GM19193 (cell line): Measurements from ENCODE around the gene ACKR1.

Source experiments
- POLR2A ChIP-seq: IDR thresholded peaks from 4 replicates; pipeline ENCODE4 v1.6.1; 2011; ENCODE audit not compliant: insufficient read depth, insufficient read length; ENCODE audit errors: extremely low read depth

ACKR1 gene

DNA sequence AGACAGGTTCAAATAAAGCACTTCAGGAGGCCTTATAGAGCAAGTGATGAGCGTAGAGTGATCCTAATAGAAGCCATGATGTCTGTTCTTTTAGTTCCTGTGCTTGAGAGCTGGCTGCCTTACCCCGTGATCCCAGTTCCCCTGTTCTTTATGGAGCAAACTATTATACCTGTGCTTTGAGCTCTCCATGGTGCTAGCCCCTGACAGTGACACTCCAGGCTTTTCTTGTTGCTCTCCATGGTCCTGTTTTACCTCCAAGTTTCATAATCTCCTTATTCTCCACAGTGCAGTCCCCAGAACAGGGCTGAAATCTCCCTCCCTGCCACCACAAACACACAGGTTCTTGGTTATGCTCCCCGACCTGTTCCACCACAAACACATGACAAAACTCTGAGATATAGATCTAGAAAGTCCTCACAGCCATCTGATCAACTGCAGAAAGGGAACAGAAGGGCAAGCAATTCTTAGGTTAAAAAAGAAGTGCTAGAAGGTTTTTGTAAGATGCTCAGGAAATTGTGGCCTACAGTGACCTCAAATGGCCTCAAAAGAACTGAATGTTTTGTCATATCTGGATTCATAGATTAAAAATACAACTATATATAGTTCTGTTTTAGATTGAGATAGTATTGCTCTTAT is 27.3 kb upstream of the ACKR1 start:
- TF ChIP-seq POLR2A = no peak

DNA sequence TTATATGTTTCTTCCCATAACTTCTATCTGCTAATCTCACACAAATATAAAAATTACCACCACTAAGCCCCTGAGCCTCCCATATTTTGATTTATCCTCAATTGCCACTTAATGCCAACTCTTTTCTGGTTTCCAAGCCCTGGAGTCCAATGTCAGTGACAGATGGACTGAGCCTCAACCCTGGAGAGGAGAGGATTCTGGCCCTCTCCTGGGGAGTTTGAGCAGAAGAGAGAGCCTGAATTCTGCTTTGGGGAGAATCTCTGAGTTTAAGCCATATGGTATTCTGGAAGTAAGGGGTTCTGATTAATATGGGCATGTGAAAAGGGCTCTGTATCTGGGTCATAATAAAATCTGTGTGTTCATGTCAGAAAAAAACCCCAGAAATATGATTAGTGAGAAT is 24.8 kb upstream of the ACKR1 start:
- TF ChIP-seq POLR2A = no peak

DNA sequence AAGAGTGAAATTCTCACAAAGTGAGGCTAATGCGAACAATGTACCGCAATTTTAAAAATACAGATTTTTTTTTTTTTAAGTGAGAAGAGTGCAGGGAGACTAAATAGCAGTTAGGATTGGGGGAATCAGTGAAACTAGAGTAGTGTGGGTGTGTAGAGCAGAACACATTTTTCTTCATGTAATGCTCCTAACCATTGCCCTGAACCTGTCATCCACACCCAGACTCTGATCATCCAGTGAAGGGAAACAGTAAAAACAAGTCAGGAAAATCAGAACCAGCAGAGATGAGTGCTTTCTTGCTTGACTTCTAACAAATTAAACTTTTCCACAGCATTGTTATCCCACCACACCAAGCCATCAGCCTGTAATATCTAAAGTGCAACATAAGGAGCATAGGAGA is 24.2 kb upstream of the ACKR1 start:
- TF ChIP-seq POLR2A = no peak

DNA sequence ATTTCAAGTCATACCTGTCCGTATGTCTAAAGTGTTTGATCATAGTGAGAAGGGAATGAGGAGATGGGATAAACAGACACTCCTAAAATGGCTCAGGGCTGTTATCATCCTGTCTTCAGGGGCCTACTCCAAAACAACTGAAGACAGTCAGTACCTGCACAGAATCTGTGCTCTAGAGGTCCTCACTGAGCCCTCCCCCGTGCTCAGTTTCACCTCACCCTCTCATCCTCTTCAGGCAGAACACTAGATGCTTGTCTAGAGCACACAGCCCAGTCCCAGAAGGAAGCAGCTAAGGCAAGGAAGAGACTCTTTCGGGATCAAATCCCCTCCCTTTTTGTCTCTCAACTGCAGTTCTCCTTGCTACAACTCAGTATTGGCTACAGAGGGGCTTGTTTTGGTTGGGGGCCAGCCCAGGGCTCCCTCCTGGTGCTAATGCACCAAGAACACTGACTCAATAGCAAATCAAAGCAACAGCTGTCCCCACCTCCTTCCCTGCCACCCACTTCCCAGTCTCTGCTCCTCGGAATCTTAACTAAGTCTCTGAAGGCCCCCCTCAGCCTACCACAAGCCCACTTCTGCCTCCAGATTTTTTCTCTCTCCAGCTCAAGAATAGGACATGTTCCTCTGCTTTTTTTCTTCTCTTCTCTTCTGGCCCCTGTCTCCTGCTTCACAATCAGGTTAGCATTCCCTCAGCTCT is 23.2 kb upstream of the ACKR1 start:
- TF ChIP-seq POLR2A = no peak

DNA sequence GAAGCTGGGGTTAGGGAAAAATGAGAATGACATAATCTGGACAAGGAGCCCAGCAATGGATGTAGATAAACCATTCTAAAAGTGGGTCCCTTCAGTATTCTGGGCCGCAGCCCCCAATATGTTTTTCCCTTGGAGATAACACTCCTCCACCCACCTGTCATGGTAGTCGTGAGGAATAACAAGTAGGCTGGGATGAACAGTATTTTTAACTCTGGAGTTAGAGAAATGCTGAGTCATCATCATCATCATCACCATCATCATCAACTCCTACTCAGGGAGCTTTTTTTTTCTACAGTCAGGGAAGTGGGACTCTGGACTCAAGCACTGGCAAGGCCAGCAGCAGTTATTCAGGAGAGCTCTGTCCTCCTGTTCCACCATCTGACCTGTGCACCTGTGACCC is 20.5 kb upstream of the ACKR1 start:
- TF ChIP-seq POLR2A = no peak

DNA sequence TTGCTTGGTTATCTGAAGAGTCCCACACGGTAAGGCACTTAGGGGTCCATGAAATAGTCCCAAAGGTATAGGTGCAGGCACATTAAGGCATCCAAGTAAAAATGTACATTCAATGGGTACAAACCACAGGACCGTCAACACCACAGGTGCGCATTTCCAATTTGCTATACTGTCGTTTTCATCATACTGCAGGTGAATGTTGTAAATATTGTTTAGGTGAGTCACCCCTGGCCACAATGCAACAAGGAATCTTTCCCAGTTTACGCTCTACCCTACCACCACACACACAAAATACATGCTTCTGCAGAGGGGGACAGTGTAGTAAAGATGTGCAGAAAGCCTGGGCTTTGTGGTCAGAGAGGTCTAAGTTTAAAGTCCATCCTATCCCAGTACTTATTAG is 19.6 kb upstream of the ACKR1 start:
- no peak for TF ChIP-seq POLR2A

DNA sequence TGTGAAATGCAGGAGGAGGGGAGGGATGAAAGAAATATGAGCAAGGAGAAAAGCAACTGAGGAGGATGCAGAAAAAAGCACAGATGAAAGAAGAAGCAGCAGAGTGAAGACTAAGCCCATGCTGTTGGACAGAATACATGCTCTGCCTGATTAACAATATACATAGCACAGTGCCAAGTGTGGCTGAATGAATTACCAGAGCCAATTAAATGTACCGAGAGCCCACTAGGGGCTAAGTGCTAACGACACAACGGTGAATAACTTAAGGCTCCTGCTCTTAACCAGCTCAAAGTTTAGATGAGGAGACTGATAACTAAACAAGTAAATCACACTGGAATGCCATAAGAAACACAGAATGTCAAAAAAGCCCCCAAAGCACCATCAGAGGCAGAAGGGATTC is 17.6 kb upstream of the ACKR1 start:
- TF ChIP-seq POLR2A = no peak

DNA sequence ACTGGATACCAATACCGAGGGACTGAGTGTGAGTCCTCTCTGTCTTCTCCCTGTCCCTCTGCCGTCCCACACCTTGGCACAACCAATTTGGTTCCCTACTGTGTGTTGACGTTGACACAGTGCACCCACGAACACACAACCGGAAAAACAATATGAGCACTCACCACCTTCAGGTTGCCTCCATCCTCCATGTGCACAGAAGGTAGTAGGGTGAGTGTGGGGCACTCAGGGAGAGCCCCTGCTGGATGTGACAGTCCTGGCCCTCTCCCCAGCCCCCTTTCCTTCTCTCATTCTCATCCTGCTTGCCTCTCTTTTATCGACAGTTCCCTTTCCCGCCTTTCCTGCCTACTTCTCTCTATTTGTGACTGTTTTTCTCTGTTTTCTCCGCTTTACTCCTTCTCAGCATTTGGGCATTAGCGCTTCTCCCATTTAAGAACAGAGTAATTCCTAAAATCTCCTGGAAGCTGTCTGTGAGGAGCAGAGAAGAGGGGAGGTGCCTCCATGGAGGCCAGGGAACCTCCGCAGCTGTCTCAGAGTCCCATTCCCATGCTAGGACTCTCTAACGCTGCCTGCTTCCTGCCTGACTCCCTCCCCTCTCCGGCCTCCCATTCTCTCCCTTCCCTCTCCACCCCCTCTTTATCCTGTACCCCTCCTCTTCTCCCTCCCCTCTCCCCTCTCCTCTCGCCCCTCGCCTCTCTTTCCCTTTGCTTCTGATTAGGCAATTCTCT is 16.9 kb upstream of the ACKR1 start:
- TF ChIP-seq POLR2A = no peak

DNA sequence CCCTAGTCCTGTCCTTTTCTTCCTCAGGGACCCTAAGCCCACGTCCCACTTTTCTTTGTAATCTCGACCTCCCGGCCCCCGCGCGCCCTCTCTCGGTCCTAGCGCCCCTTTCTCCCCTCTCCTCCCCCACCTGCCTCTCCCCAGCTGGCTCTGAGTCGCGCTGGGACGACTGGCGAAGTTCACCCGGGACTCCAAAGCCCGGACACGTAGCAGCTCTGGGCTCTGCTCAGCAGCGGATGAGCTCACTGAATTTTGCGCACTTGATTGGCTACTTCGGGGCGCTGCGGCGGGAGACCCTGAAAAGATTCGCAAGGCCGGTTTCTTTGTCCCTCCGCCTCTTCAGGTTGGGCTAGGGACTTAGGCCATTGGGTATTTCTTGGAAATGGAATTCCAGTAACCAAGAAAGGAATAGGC is 16.3 kb upstream of the ACKR1 start:
- TF ChIP-seq POLR2A = no peak

DNA sequence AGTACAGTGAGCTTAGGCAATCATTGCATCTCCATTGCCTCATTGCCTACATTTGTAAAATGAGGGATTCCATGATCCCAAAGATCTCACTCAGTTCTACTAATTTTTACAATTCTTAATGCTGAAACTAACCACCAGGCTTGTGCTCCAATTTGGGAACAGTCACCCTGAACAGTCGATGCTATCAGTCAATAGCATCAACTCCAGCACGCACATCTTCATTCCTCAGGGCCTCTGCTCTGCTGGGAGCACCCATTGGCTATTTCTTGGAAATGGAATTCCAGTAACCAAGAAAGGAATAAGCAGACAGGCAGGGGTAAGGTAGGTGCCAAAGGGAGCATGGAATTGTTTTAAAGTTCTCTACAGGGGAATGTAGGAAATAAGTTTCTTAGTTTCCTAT is 14.2 kb upstream of the ACKR1 start:
- TF ChIP-seq POLR2A = no peak

DNA sequence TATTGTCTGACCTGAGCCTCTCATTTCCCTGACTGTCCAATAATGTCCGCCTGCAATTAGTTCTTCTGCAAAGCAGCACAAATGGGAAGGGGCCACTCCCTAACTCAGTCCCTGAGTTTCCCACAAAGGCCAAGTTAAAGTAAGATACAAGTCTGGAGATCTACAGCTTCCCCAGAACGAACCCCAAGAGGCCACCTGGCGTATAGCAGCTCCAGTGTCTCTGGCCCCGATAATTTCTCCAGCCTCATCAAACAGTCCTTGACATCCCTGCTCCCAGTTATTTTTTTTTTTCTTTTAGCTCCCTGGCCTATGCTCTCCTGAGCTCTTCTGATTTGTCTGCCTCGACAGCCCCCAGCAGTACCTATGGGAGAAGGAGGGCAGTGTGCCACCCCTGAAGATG is 8.1 kb upstream of the ACKR1 start:
- no peak for TF ChIP-seq POLR2A

DNA sequence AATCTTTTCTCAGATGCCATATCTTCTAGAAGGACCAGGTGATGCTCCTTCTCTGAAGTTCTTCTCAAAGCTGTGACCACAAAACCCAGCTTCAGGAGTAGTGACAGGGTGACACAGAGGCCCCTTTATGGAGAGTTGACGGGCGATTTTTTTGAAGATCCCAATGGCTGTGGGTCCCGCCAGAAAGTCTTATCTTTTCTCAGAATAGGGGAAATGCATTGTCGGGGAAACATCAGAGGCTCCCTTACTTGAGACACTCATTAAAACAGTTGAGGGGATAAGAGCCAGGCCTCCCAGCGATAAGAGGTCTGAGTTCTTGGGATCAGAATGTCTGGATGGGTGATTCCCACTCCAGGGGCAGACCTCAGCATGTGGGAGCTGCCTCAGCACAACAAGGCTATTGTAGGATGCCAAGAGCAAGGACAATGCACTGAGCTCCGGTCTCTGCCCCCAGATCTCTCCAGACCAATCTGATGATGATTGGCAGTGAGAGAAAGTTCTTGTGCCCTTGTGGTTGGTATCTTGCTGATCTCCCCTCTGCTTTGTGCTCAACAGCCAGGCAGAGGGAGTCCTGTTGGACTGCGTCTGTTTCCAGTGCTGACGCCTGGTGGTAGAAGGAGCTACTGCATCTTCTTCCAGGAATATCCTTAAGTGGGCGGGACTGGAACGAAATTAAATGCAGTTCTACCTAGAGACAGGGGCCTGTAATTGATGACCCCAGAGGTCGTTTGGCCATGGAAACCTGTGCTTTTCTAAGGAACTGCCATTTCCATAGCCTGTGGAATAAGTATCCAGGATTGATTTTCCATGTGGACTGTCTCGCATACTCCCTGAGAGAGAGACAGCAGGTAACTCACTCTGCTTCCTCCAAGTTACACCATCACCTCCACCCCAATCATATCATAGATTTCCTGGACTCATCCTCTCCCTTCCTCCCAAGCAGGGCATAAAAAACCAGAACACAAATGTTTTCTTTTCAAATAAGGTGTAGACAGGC is 6.8 kb upstream of the ACKR1 start:
- no peak for TF ChIP-seq POLR2A

DNA sequence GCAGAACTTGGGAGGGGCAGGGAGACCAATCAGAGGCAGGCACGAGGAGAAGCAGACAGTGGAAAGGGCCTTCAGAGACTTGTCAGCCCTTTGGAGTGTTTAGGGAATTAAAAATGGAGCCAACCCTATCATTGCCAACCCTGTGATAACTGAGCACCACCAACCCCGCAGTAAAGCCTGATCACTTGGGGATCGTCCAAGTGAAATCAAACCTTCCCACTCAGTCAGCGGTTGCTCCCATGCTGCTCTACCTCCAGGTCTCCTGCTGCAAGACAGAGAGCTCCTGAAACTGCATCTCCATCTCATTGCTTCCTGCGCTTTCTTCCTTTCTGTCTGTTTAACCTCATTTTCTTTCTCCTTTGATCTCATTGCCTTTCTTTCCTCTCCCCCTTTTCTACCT is 4.8 kb upstream of the ACKR1 start:
- TF ChIP-seq POLR2A = no peak

DNA sequence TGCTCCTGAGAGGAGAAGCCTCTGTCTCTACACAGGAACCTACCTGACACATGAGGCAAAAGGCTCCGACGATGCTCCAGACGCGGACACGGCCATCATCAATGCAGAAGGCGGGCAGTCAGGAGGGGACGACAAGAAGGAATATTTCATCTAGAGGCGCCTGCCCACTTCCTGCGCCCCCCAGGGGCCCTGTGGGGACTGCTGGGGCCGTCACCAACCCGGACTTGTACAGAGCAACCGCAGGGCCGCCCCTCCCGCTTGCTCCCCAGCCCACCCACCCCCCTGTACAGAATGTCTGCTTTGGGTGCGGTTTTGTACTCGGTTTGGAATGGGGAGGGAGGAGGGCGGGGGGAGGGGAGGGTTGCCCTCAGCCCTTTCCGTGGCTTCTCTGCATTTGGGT is 3.9 kb upstream of the ACKR1 start:
- no peak for TF ChIP-seq POLR2A

DNA sequence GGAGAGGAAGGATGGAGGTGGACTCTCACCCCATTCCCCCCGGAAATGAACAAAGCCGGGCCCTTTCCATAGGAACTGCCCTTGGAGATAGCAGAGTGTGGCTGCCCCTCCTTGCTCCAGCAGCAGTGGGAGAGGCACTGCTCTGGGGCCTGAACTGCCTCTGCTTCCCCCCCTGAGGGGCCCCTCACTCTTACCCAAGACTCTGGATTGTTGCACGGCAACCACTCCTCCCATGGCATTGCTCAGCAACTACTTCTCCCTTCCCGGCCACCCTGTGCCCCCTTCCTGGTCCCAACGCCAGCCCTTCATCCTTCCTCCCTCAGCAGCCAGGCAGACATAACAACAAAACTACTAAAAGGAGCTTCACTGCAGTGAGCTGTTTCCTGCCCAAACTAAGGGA is 3.0 kb upstream of the ACKR1 start:
- TF ChIP-seq POLR2A = no peak
